ENCODE data around the gene PEAK1.
A peak's percentile ranks its signal among the peaks of the same experiment; 100 is the strongest.

The PEAK1 gene

GRCh38 chr15:77069521-77070121 lies 350.3 kb downstream of the PEAK1 start:
- no peak for DNase-seq
- no peak for TF ChIP-seq CTCF (IDR thresholded peaks at IDR 0.05)
- peaks cover 6% of the 10 kb centered on the region for H3K27me3 Mint-ChIP-seq (ENCODE audit: low read depth, poor library complexity)
- peaks cover 3% of the 10 kb centered on the region for H3K9me3 Mint-ChIP-seq
- peaks cover 66% of the 10 kb centered on the region for H3K4me1 Mint-ChIP-seq
- peaks cover 22% of the 10 kb centered on the region for H3K36me3 Mint-ChIP-seq (ENCODE audit: low read depth)
- H3K27ac Mint-ChIP-seq: peak overlapping the region; percentile 94
- H3K4me3 Mint-ChIP-seq: peak overlapping the region; percentile 93

- Mint-ChIP-seq H3K36me3 (ENCODE audit: low read depth) (peaks cover 25% of the 10 kb centered on the region), H3K4me3 (peak overlapping the region; percentile 24), H3K4me1 (peaks cover 75% of the 10 kb centered on the region), H3K27ac (peak overlapping the region; percentile 24), H3K27me3 (ENCODE audit: low read depth, poor library complexity) (peaks cover 3% of the 10 kb centered on the region), H3K9me3 (peaks cover 3% of the 10 kb centered on the region)
- no peak for DNase-seq
- TF ChIP-seq CTCF (IDR thresholded peaks at IDR 0.05): no peak
Observed at GRCh38 chr15:77068633-77069032, 351.3 kb downstream of the PEAK1 start.

- Mint-ChIP-seq H3K36me3 (ENCODE audit: low read depth) (peaks cover 27% of the 10 kb centered on the region), H3K4me1 (peaks cover 79% of the 10 kb centered on the region), H3K27me3 (ENCODE audit: low read depth, poor library complexity) (no peaks in the 10 kb centered on the region), H3K9me3 (peaks cover 3% of the 10 kb centered on the region), H3K27ac (no peak overlapping the region), H3K4me3 (peak overlapping the region; percentile 20)
- TF ChIP-seq CTCF (IDR thresholded peaks at IDR 0.05): no peak
- no peak for DNase-seq
Observed at GRCh38 chr15:77067691-77068367, 352.1 kb downstream of the PEAK1 start.

- peaks cover 27% of the 10 kb centered on the region for H3K36me3 Mint-ChIP-seq (ENCODE audit: low read depth)
- H3K27me3 Mint-ChIP-seq (ENCODE audit: low read depth, poor library complexity): no peaks in the 10 kb centered on the region
- H3K4me3 Mint-ChIP-seq: peak overlapping the region; percentile 21
- DNase-seq: no peak
- peaks cover 3% of the 10 kb centered on the region for H3K9me3 Mint-ChIP-seq
- peaks cover 78% of the 10 kb centered on the region for H3K4me1 Mint-ChIP-seq
- peak overlapping the region; percentile 13 for H3K27ac Mint-ChIP-seq
- TF ChIP-seq CTCF (IDR thresholded peaks at IDR 0.05): no peak
Observed at GRCh38 chr15:77066971-77067690, 352.8 kb downstream of the PEAK1 start.

- Mint-ChIP-seq H3K4me1 (peaks cover 87% of the 10 kb centered on the region), H3K4me3 (no peak overlapping the region), H3K36me3 (ENCODE audit: low read depth) (peaks cover 27% of the 10 kb centered on the region), H3K9me3 (peaks cover 3% of the 10 kb centered on the region), H3K27ac (peak overlapping the region; percentile 39), H3K27me3 (ENCODE audit: low read depth, poor library complexity) (no peaks in the 10 kb centered on the region)
- TF ChIP-seq CTCF (IDR thresholded peaks at IDR 0.05): no peak
- DNase-seq: no peak
Observed at GRCh38 chr15:77064539-77065308, 355.2 kb downstream of the PEAK1 start.
